TTC549 (cell line): ENCODE data around the gene PDZK1.
"Not testable (repeated sequence)": the region's sequence is repeated elsewhere in the genome, so short reads cannot be mapped to it uniquely, and the experiment has no call there.

Experiments
- FAIRE-seq: peaks from 2 replicates; lab custom pipeline; 2012; peaks lifted over from hg19 to GRCh38; lab: Jason Lieb, UNC

Gene PDZK1

GRCh38 chr1:145656245-145656943 lies 50.8 kb downstream of the PDZK1 start:
- FAIRE-seq, result not testable (repeated sequence)

- not testable (repeated sequence) for FAIRE-seq
Measured at GRCh38 chr1:145643990-145644389, 63.2 kb downstream of the PDZK1 start.

DNA sequence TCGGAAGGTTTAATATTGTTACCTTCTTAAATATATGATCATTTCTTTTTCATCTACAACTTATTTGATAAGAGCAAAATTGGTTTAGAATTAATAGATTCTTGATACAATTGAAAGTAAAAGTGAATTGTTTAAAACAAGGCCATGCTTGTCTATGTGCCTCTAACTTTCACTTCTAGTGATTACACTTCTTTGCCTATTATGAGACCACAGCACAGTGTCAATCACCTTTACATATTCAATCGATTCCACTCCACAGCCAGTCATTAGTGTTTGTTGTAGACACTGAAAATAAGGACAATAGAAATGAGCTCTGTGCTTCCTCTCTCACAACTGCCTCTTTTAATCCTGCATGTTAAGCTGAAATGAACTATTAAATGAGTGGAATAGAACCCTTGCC lies 65.3 kb downstream of the PDZK1 start:
- FAIRE-seq, result not testable (repeated sequence)

GRCh38 chr1:145636237-145636636 lies 70.9 kb downstream of the PDZK1 start:
- FAIRE-seq, result not testable (repeated sequence)

- not testable (repeated sequence) for FAIRE-seq
Measured at GRCh38 chr1:145622177-145622576, 85.0 kb downstream of the PDZK1 start.
